Measurements from ENCODE around the gene SRGAP1.

The SRGAP1 gene

GRCh38 chr12:63985945-63986344 lies 141.4 kb downstream of the SRGAP1 start:
- Histone ChIP-seq H3K27me3 (ENCODE audit: control insufficient read depth, insufficient read depth, low read length) (no peaks in the 10 kb centered on the region), H3K4me1 (ENCODE audit: control insufficient read depth, insufficient read depth, low read length) (no peaks in the 10 kb centered on the region), H3K4me3 (ENCODE audit: low read depth, low read length) (no peak overlapping the region), H3K9me3 (ENCODE audit: control insufficient read depth, insufficient read depth, low read length) (no peaks in the 10 kb centered on the region), H3K9ac (ENCODE audit: low read depth, low read length) (no peak overlapping the region), H3K36me3 (ENCODE audit: control insufficient read depth, insufficient read depth, low read length) (no peaks in the 10 kb centered on the region)

DNA sequence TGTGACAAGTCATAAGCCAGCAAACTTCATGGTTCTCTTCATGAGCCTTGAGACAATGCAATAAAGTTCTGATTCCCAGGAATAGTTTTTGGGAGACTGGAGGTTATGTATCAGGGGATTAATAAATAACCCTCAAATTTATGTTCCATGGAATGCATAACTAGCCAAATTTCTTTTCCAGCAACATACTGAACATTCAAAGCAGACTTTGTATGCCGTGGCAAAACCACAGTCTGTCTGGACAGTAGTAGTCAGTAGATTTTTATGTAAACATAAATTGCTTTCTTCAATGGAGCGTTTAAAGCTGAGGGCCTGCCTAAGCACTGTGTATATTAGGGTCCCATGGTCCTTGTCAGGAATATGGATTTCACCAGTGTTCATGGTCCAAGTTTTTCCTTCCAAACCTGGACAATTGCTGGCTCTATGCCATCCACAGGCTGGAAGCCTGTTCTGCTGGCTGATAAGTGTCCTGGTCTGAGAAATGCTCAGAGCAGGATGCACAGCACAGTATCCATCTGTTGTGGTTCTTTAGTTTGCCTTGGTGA lies 144.9 kb downstream of the SRGAP1 start:
- H3K4me3 ChIP-seq (ENCODE audit: low read depth, low read length), result no peak overlapping the region
- H3K27me3 ChIP-seq (ENCODE audit: control insufficient read depth, insufficient read depth, low read length), result no peaks in the 10 kb centered on the region
- no peak overlapping the region for H3K9ac ChIP-seq (ENCODE audit: low read depth, low read length)
- no peaks in the 10 kb centered on the region for H3K36me3 ChIP-seq (ENCODE audit: control insufficient read depth, insufficient read depth, low read length)
- H3K9me3 ChIP-seq (ENCODE audit: control insufficient read depth, insufficient read depth, low read length), result no peaks in the 10 kb centered on the region
- H3K4me1 ChIP-seq (ENCODE audit: control insufficient read depth, insufficient read depth, low read length), result no peaks in the 10 kb centered on the region

DNA sequence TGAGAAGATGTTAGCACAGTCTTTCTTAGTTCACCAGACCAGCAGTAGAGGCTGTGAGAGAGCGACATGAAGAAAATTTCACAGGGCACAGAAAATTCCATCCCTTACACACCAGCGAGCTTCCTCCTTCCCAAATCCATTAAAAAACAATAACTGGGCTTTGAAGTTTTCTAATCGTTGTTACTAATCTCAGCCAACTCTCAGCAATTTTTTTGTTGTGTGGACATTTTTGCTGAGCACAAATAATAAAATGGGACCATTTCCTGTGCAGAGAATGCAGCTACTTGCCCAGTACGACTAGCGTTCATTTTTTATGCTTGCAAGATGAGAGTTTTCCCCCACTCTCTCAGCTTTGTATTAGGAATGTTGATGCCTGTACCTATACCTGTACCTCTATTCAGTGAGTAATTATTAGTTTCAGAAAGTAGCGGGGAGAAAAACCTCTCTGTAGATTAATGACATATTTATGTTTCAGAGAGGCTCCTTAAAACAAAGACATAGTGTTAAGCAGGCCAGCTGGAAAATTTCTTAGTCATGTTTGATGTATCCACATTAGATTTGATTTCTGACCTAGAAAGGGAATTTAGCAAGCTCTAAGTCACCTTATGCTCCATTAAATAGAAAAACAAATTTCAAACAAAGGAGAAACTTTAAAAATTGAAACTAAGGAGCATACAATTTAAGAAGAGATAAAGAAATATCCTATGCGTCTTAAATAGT lies 146.5 kb downstream of the SRGAP1 start:
- no peaks in the 10 kb centered on the region for H3K27me3 ChIP-seq (ENCODE audit: control insufficient read depth, insufficient read depth, low read length)
- H3K9me3 ChIP-seq (ENCODE audit: control insufficient read depth, insufficient read depth, low read length), result no peaks in the 10 kb centered on the region
- H3K4me1 ChIP-seq (ENCODE audit: control insufficient read depth, insufficient read depth, low read length), result no peaks in the 10 kb centered on the region
- H3K9ac ChIP-seq (ENCODE audit: low read depth, low read length), result no peak overlapping the region
- no peak overlapping the region for H3K4me3 ChIP-seq (ENCODE audit: low read depth, low read length)
- H3K36me3 ChIP-seq (ENCODE audit: control insufficient read depth, insufficient read depth, low read length), result no peaks in the 10 kb centered on the region

DNA sequence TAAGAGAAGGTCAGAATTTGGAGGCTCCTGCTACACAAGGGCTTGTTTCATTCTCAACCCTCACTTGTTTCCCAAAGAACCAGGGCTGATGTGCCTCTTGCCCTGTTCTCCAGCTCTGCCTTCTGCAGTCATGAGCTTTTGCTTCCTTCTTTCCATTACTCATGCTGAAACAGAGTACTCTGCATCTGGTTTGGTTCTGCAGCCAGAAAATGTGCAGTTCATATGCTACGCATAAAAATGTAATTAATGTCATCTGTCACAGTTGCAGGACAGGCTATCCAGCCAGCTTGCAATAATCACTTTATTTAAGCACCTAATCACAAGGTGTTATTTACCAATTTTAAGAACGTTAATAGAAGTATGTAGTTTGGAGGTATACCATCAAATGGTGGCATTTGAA lies 150.2 kb downstream of the SRGAP1 start:
- Histone ChIP-seq H3K9ac (ENCODE audit: low read depth, low read length) (no peak overlapping the region), H3K9me3 (ENCODE audit: control insufficient read depth, insufficient read depth, low read length) (no peaks in the 10 kb centered on the region), H3K27me3 (ENCODE audit: control insufficient read depth, insufficient read depth, low read length) (no peaks in the 10 kb centered on the region), H3K36me3 (ENCODE audit: control insufficient read depth, insufficient read depth, low read length) (no peaks in the 10 kb centered on the region), H3K4me1 (ENCODE audit: control insufficient read depth, insufficient read depth, low read length) (no peaks in the 10 kb centered on the region), H3K4me3 (ENCODE audit: low read depth, low read length) (no peak overlapping the region)

- no peaks in the 10 kb centered on the region for H3K27me3 ChIP-seq (ENCODE audit: control insufficient read depth, insufficient read depth, low read length)
- no peaks in the 10 kb centered on the region for H3K4me1 ChIP-seq (ENCODE audit: control insufficient read depth, insufficient read depth, low read length)
- no peak overlapping the region for H3K4me3 ChIP-seq (ENCODE audit: low read depth, low read length)
- no peaks in the 10 kb centered on the region for H3K9me3 ChIP-seq (ENCODE audit: control insufficient read depth, insufficient read depth, low read length)
- H3K36me3 ChIP-seq (ENCODE audit: control insufficient read depth, insufficient read depth, low read length), result no peaks in the 10 kb centered on the region
- no peak overlapping the region for H3K9ac ChIP-seq (ENCODE audit: low read depth, low read length)
Measured at GRCh38 chr12:63995512-63995911, 151.0 kb downstream of the SRGAP1 start.

GRCh38 chr12:63996556-63996955 lies 152.1 kb downstream of the SRGAP1 start:
- H3K9ac ChIP-seq (ENCODE audit: low read depth, low read length), result no peak overlapping the region
- H3K36me3 ChIP-seq (ENCODE audit: control insufficient read depth, insufficient read depth, low read length), result no peaks in the 10 kb centered on the region
- H3K4me1 ChIP-seq (ENCODE audit: control insufficient read depth, insufficient read depth, low read length), result no peaks in the 10 kb centered on the region
- no peaks in the 10 kb centered on the region for H3K27me3 ChIP-seq (ENCODE audit: control insufficient read depth, insufficient read depth, low read length)
- H3K4me3 ChIP-seq (ENCODE audit: low read depth, low read length), result no peak overlapping the region
- H3K9me3 ChIP-seq (ENCODE audit: control insufficient read depth, insufficient read depth, low read length), result no peaks in the 10 kb centered on the region

GRCh38 chr12:63997198-63997597 lies 152.7 kb downstream of the SRGAP1 start:
- no peaks in the 10 kb centered on the region for H3K4me1 ChIP-seq (ENCODE audit: control insufficient read depth, insufficient read depth, low read length)
- no peak overlapping the region for H3K9ac ChIP-seq (ENCODE audit: low read depth, low read length)
- no peaks in the 10 kb centered on the region for H3K9me3 ChIP-seq (ENCODE audit: control insufficient read depth, insufficient read depth, low read length)
- H3K4me3 ChIP-seq (ENCODE audit: low read depth, low read length), result no peak overlapping the region
- H3K36me3 ChIP-seq (ENCODE audit: control insufficient read depth, insufficient read depth, low read length), result no peaks in the 10 kb centered on the region
- H3K27me3 ChIP-seq (ENCODE audit: control insufficient read depth, insufficient read depth, low read length), result no peaks in the 10 kb centered on the region

DNA sequence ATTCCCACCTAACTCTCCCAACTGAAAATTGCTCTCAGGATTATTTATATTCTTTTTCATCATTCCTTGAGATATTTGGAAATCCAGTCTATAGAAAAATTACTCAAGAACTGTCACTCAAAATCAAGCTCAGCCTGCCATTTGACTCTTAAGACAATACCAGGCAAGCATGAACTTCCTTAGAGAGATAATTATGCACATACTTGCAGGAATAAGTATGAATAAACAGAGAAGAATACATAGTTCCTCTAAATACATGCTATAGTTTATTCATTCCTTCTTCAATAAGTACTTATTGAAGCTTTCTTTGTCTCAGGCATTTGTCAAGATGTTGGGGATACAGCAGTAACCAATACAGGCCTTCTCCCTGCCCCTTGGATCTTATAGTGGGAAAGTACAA lies 154.1 kb downstream of the SRGAP1 start:
- H3K27me3 ChIP-seq (ENCODE audit: control insufficient read depth, insufficient read depth, low read length), result no peaks in the 10 kb centered on the region
- H3K9ac ChIP-seq (ENCODE audit: low read depth, low read length), result no peak overlapping the region
- no peaks in the 10 kb centered on the region for H3K9me3 ChIP-seq (ENCODE audit: control insufficient read depth, insufficient read depth, low read length)
- no peak overlapping the region for H3K4me3 ChIP-seq (ENCODE audit: low read depth, low read length)
- no peaks in the 10 kb centered on the region for H3K4me1 ChIP-seq (ENCODE audit: control insufficient read depth, insufficient read depth, low read length)
- no peaks in the 10 kb centered on the region for H3K36me3 ChIP-seq (ENCODE audit: control insufficient read depth, insufficient read depth, low read length)

DNA sequence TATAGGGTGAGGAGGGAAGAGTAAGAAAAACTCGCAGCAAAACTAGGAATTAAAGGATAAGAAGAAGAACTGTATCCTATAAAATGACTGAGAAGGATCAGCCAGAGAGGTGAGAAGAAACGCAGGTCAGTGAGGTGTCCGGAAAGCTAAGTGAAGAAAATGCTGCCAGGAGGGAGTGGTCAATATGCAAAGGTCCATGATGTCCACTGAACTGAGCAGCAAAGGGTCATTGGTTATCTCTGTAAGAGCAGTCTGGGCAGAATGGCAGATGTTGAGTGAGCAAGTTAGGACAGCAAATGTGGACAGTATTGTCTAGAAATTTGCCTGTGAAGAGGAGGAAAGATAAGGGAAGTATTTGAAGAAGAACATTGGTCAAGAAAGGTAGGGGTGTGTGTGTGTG lies 155.4 kb downstream of the SRGAP1 start:
- no peaks in the 10 kb centered on the region for H3K36me3 ChIP-seq (ENCODE audit: control insufficient read depth, insufficient read depth, low read length)
- H3K4me1 ChIP-seq (ENCODE audit: control insufficient read depth, insufficient read depth, low read length), result no peaks in the 10 kb centered on the region
- H3K9me3 ChIP-seq (ENCODE audit: control insufficient read depth, insufficient read depth, low read length), result no peaks in the 10 kb centered on the region
- no peaks in the 10 kb centered on the region for H3K27me3 ChIP-seq (ENCODE audit: control insufficient read depth, insufficient read depth, low read length)
- no peak overlapping the region for H3K9ac ChIP-seq (ENCODE audit: low read depth, low read length)
- H3K4me3 ChIP-seq (ENCODE audit: low read depth, low read length), result no peak overlapping the region

DNA sequence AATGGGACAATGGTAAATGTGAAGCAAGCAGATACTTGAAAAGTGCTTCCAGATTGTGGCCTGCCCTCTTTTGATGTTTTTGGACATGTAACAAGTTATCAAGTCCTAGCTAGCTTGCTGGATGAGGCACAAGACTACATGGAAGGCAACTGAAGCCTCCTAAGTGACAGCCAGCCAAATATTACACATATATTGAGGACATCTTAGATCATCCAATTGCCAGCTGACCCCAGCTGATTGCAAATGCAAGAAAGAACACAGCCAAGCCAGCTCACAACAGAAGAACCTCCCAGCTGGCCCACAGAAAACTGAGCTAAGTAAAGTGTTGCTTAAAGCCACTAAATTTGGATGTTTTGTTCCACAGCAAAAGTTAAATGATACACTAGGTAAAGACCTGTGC lies 156.9 kb downstream of the SRGAP1 start:
- H3K36me3 ChIP-seq (ENCODE audit: control insufficient read depth, insufficient read depth, low read length), result no peaks in the 10 kb centered on the region
- no peaks in the 10 kb centered on the region for H3K27me3 ChIP-seq (ENCODE audit: control insufficient read depth, insufficient read depth, low read length)
- no peak overlapping the region for H3K4me3 ChIP-seq (ENCODE audit: low read depth, low read length)
- no peaks in the 10 kb centered on the region for H3K9me3 ChIP-seq (ENCODE audit: control insufficient read depth, insufficient read depth, low read length)
- no peak overlapping the region for H3K9ac ChIP-seq (ENCODE audit: low read depth, low read length)
- no peaks in the 10 kb centered on the region for H3K4me1 ChIP-seq (ENCODE audit: control insufficient read depth, insufficient read depth, low read length)

DNA sequence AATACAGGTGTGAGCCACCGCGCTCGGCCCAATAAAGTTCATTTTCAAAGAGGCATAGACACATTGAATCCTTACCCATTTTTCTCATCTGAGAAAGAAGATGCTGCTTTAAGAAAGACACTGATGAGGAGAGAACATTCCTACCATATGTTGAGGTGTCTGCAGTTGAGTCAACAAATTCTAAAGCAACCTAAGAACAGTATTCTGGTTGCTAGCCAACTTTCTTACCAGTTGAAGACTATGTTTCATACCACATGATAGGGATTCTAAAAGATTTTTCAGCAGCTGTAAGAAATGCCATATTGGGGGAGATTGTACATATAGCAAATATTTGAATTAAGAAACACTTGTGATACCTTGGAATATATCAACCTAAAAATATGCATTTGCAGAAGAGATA lies 160.1 kb downstream of the SRGAP1 start:
- no peak overlapping the region for H3K4me3 ChIP-seq (ENCODE audit: low read depth, low read length)
- H3K27me3 ChIP-seq (ENCODE audit: control insufficient read depth, insufficient read depth, low read length), result no peaks in the 10 kb centered on the region
- no peak overlapping the region for H3K9ac ChIP-seq (ENCODE audit: low read depth, low read length)
- no peaks in the 10 kb centered on the region for H3K4me1 ChIP-seq (ENCODE audit: control insufficient read depth, insufficient read depth, low read length)
- H3K9me3 ChIP-seq (ENCODE audit: control insufficient read depth, insufficient read depth, low read length), result no peaks in the 10 kb centered on the region
- no peaks in the 10 kb centered on the region for H3K36me3 ChIP-seq (ENCODE audit: control insufficient read depth, insufficient read depth, low read length)

- Histone ChIP-seq H3K4me1 (ENCODE audit: control insufficient read depth, insufficient read depth, low read length) (peaks cover 2% of the 10 kb centered on the region), H3K4me3 (ENCODE audit: low read depth, low read length) (no peak overlapping the region), H3K27me3 (ENCODE audit: control insufficient read depth, insufficient read depth, low read length) (no peaks in the 10 kb centered on the region), H3K9ac (ENCODE audit: low read depth, low read length) (no peak overlapping the region), H3K36me3 (ENCODE audit: control insufficient read depth, insufficient read depth, low read length) (no peaks in the 10 kb centered on the region), H3K9me3 (ENCODE audit: control insufficient read depth, insufficient read depth, low read length) (no peaks in the 10 kb centered on the region)
Measured at GRCh38 chr12:64006211-64006825, 161.8 kb downstream of the SRGAP1 start.
